Measurements from ENCODE around the gene ADNP.

DNA sequence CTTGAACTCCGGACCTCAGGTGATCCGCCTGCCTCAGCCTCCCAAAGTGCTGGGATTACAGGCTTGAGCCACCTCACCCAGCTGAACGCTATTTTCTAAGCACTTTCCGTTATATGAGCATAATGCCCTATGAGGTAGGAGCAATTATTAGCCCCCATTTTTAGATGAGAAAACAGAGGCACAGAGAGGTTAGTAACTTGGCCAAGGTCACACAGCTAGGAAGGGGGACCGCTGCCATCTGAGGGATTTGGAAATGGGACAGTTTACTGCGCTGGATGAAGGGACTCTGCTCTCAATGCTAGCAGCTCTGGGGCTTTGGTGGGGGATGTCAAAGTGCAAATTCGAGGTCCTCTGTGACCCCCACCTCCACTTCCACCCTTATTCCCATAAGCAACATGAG lies 73.9 kb downstream of the ADNP start:
- TF ChIP-seq POLR2A (IDR thresholded peaks at IDR 0.05) = no peak
- TF ChIP-seq, protein P1, sequence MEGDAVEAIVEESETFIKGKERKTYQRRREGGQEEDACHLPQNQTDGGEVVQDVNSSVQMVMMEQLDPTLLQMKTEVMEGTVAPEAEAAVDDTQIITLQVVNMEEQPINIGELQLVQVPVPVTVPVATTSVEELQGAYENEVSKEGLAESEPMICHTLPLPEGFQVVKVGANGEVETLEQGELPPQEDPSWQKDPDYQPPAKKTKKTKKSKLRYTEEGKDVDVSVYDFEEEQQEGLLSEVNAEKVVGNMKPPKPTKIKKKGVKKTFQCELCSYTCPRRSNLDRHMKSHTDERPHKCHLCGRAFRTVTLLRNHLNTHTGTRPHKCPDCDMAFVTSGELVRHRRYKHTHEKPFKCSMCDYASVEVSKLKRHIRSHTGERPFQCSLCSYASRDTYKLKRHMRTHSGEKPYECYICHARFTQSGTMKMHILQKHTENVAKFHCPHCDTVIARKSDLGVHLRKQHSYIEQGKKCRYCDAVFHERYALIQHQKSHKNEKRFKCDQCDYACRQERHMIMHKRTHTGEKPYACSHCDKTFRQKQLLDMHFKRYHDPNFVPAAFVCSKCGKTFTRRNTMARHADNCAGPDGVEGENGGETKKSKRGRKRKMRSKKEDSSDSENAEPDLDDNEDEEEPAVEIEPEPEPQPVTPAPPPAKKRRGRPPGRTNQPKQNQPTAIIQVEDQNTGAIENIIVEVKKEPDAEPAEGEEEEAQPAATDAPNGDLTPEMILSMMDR (IDR thresholded peaks at IDR 0.05) = no peak

Data from sigmoid colon (tissue), 3 donors.